Heart left ventricle (tissue), 16 donors: ENCODE results near the gene HDAC4. TPM values are rescaled to one million over a fixed set of nuclear protein-coding genes. Genes with fewer than 3 reads are reported as not detected.
"Not testable (repeated sequence)": the region's sequence is repeated elsewhere in the genome, so short reads cannot be mapped to it uniquely, and the experiment has no call there.

Source experiments
- ATAC-seq, 4 donors: fragments of 200-7000 bp; cut with Tn5 transposase; one replicate each; pipeline ENCODE4 v1.9.1; 2020 to 2022; ENCODE audit warnings: moderate library complexity in 4 of 4, mild to moderate bottlenecking in 3 of 4, moderate number of reproducible peaks in 1 of 4
- DNase-seq, 5 donors: peaks; one replicate each; pipeline ENCODE4 v3.0.0-alpha.2; 2020
- H3K27ac ChIP-seq, 12 donors: fragments of 200-600 bp; sonication (generic) in 4 of 12; one replicate each; pipeline versions ENCODE4 v1.5.0 to v1.8.0; 2016 to 2022; ENCODE audit warnings: mild to moderate bottlenecking in 2 of 12
- H3K27me3 ChIP-seq, 9 donors: fragments of 200-600 bp; sonication (generic) in 2 of 9; one replicate each; pipeline versions ENCODE4 v1.5.1 to v1.8.0; 2016 to 2022; ENCODE audit warnings: mild to moderate bottlenecking in 3 of 9
- H3K36me3 ChIP-seq, 9 donors: fragments of 200-600 bp; sonication (generic) in 2 of 9; one replicate each; pipeline versions ENCODE4 v1.5.0 to v1.8.0; 2018 to 2022; ENCODE audit warnings: mild to moderate bottlenecking in 2 of 9
- H3K4me1 ChIP-seq, 12 donors: fragments of 200-600 bp; sonication (generic) in 4 of 12; one replicate each; pipeline versions ENCODE4 v1.5.0 to v1.8.0; 2016 to 2022; ENCODE audit warnings: mild to moderate bottlenecking in 3 of 12
- H3K4me3 ChIP-seq, 12 donors: fragments of 200-600 bp; sonication (generic) in 4 of 12; one replicate each; pipeline versions ENCODE4 v1.5.0 to v1.8.0; 2017 to 2022; ENCODE audit warnings: mild to moderate bottlenecking in 9 of 12, moderate library complexity in 4 of 12
- H3K9me3 ChIP-seq, 12 donors: fragments of 200-600 bp; sonication (generic) in 4 of 12; one replicate each; pipeline versions ENCODE4 v1.5.0 to v1.8.0; 2016 to 2022; ENCODE audit warnings: mild to moderate bottlenecking in 1 of 12
- POLR2A ChIP-seq, 2 donors: fragments of 450-650 bp; IDR thresholded peaks; one replicate each; pipeline ENCODE4 v1.6.1; 2017; ENCODE audit warnings: antibody characterized with exemption in 2 of 2, mild to moderate bottlenecking in 2 of 2, moderate library complexity in 2 of 2
- WGBS, 4 donors: extraction: QIAGEN DNeasy Blood & Tissue Kit in 2 of 4; methylation state at CpG; one replicate each; pipeline versions ENCODE4 v1.1.5 to v1.1.7; 2013 to 2018; 5-methylcytosine and 5-hydroxymethylcytosine counted together
- intact Hi-C, 10 donors: fragments of 100-400 bp; cut with DNase I; formaldehyde crosslinking; loops; one replicate each; pipeline versions ENCODE4 v1.11.1 to v1.14.2; 2022
- polyA plus RNA-seq, 2 donors: library from polyadenylated mRNA; stranded (reverse); fragments of 200-250 nt; gene quantifications; one replicate each; pipeline ENCODE4 v1.2.3, GENCODE V29; 2013
- total RNA-seq, 9 donors: library from RNA; depleted of rRNA in 2 of 9; stranded (reverse); fragments of >200 nt in 2 of 9; fragmentation: NEBNext Ultra II Directional in 3 of 9; extraction: Animal tissue kit (Norgen Biotek cat#: 25700) in 3 of 9; gene quantifications; one replicate each; pipeline versions ENCODE4 v1.1.0 to v1.2.4, GENCODE V29; 2016 to 2023
- TF ChIP-seq, protein P1 (sequence below), 12 donors: fragments of 200-600 bp; sonication (generic) in 4 of 12; IDR thresholded peaks; one replicate each; pipeline versions ENCODE4 v1.5.0 to v1.8.0; 2018 to 2022; ENCODE audit warnings: antibody characterized with exemption in 12 of 12, mild to moderate bottlenecking in 5 of 12
- donor health status: ischemic (EF 13 %, LVEDD 7.1; RV severe dilation, severe dysfunction).
- donor health status: healthy with polysubstance abuse.
- donor health status: DM: no; HTN: yes; CAD: no.
- donor health status: DM: no; HTN: no; CAD: no.
- donor health status: ischemic (EF 25% LVEDD 6.9; RV normal size, moderate dysfunction).
- donor health status: ischemic (EF 25% LVEDD 5.7; RV mildly dilated, moderate dysfunction).
- donor health status: healthy.
- donor health status: DM: yes; HTN: yes; CAD: no.
- donor health status: ischemic (EF 35%, LVEDD 5.7; RV mildly dilated, moderate dysfunction).
- donor health status: nonischemic (EF 11% LVEDD 7.7; RV severe dilation, severe dysfunction).
- donor health status: DM: yes; HTN: yes; CAD: no.
- donor health status: PGD.
- donor health status: ischemic (EF 29% LVEDD 5.4; RV normal size, mild dysfunction).
- donor health status: nonischemic (EF 23%, LVEDD 6.1; RV moderate dilation, normal function).

Gene HDAC4
- total and polyA plus RNA-seq, 11 donors: 13.9 to 37.6 (median 27.5) TPM

GRCh38 chr2:239283961-239284795 lies 116.6 kb downstream of the HDAC4 start:
- ATAC-seq (peak in 3 of 4 donors; percentile 13 to 31 (median 16)), DNase-seq (peak in 2 of 5 donors; percentile 23 to 26)
- Histone ChIP-seq H3K36me3 (peaks cover 0 to 5% (median 0%) of the 10 kb centered on the region in 9 donors), H3K27ac (peak overlapping the region in 1 of 12 donors; percentile 34), H3K4me3 (no peak overlapping the region), H3K4me1 (peaks cover 0 to 69% (median 55%) of the 10 kb centered on the region in 12 donors), H3K27me3 (no peaks in the 10 kb centered on the region), H3K9me3 (no peaks in the 10 kb centered on the region)
- intact Hi-C loops: loop anchor here in 1 of 10 donors (10.0 kb wide), 1 partner anchor 111 kb away; no protein-coding TSS in a partner anchor
- 90 to 96% (median 92%) methylated on average over 18 to 31 of the region's 31 CpGs for WGBS, 4 donors
- no peak for TF ChIP-seq POLR2A (IDR thresholded peaks at IDR 0.05)
- TF ChIP-seq, protein P1, sequence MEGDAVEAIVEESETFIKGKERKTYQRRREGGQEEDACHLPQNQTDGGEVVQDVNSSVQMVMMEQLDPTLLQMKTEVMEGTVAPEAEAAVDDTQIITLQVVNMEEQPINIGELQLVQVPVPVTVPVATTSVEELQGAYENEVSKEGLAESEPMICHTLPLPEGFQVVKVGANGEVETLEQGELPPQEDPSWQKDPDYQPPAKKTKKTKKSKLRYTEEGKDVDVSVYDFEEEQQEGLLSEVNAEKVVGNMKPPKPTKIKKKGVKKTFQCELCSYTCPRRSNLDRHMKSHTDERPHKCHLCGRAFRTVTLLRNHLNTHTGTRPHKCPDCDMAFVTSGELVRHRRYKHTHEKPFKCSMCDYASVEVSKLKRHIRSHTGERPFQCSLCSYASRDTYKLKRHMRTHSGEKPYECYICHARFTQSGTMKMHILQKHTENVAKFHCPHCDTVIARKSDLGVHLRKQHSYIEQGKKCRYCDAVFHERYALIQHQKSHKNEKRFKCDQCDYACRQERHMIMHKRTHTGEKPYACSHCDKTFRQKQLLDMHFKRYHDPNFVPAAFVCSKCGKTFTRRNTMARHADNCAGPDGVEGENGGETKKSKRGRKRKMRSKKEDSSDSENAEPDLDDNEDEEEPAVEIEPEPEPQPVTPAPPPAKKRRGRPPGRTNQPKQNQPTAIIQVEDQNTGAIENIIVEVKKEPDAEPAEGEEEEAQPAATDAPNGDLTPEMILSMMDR (IDR thresholded peaks at IDR 0.05): peak in 1 of 12 donors; percentile 20

- DNase-seq (peak in 1 of 5 donors; percentile 8), ATAC-seq (no peak)
- no peak overlapping the region for H3K4me3 ChIP-seq
- H3K36me3 ChIP-seq: peaks cover 0 to 5% (median 0%) of the 10 kb centered on the region in 9 donors
- no peaks in the 10 kb centered on the region for H3K27me3 ChIP-seq
- 96 to 97% (median 96%) methylated on average over 29 of the region's 29 CpGs for WGBS, 4 donors
- intact Hi-C loops: loop anchor here in 1 of 10 donors (10.0 kb wide), 1 partner anchor 111 kb away; no protein-coding TSS in a partner anchor
- peaks cover 0 to 69% (median 53%) of the 10 kb centered on the region in 12 donors for H3K4me1 ChIP-seq
- H3K9me3 ChIP-seq: no peaks in the 10 kb centered on the region
- peak overlapping the region in 1 of 12 donors; percentile 34 for H3K27ac ChIP-seq
- no peak for TF ChIP-seq POLR2A (IDR thresholded peaks at IDR 0.05)
- TF ChIP-seq, protein P1 (IDR thresholded peaks at IDR 0.05): no peak
These were observed 117.4 kb downstream of the HDAC4 start for GRCh38 chr2:239283288-239283945.

DNA sequence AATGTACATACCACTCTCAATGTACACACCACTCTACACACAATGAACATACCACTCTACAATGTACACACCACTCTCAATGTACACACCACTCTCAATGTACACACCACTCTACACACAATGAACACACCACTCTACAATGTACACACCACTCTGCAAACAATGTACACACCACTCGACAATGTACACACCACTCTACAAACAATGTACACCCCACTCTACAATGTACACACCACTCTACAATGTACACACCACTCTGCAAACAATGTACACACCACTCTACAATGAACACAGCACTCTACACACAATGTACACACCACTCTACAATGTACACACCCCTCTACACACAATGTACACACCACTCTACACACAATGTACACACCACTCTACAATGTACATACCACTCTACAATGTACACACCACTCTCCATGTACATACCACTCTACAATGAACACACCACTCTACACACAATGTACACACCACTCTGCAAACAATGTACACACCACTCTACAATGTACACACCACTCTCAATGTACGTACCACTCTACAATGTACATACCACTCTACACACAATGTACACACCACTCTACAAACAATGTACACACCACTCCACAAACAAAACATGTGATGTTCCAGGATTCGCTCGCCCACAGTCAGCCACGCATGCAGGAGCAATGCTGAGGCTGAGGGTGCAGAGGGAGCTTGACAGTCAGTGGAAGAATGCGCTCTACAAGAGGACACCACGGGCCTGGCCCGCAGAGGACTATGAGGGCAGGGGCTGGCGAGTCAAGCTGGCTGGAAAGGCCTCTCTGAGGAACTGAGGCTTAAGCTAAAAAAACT lies 118.2 kb downstream of the HDAC4 start:
- Histone ChIP-seq H3K27me3 (no peaks in the 10 kb centered on the region), H3K4me1 (peaks cover 0 to 64% (median 47%) of the 10 kb centered on the region in 12 donors), H3K9me3 (no peaks in the 10 kb centered on the region), H3K27ac (peak overlapping the region in 1 of 12 donors; percentile 34), H3K4me3 (no peak overlapping the region), H3K36me3 (peaks cover 0 to 5% (median 0%) of the 10 kb centered on the region in 9 donors)
- WGBS, 4 donors: 95 to 98% (median 97%) methylated on average over 5 to 9 of the region's 9 CpGs
- TF ChIP-seq, protein P1 (IDR thresholded peaks at IDR 0.05): no peak
- TF ChIP-seq POLR2A (IDR thresholded peaks at IDR 0.05): no peak
- peak in 1 of 5 donors; percentile 18 for DNase-seq
- intact Hi-C loops: loop anchor here in 1 of 10 donors (10.0 kb wide), 1 partner anchor 112 kb away; no protein-coding TSS in a partner anchor
- ATAC-seq: no peak

DNA sequence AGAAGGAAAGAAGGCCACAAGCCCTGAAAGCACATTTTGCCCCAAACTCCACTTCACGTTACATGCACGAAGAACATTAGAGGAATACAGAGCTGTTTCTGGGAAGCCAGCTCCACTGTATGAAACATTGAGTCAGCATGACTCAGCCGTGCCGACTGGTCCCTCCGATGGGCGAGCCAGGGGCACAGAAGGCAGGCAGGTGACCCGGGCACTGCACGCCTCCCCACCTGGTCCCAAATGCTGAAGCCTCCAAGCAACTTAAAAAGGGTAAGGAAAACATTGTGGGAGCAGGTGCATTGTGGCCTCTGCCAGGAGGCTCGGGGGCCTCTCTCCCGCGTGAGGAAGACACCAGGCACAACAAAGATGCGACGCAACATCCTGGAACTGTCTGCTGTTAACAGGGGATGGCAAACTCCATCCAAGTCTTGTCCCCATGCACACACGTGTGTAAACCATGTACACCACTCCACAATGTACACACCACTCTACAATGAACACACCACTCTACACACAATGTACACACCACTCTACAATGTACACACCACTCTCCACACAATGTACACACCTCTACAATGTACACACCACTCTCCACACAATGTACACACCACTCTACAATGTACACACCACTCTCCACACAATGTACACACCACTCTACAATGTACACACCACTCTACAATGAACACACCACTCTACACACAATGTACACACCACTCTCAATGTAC lies 120.4 kb downstream of the HDAC4 start:
- H3K27ac ChIP-seq: peak overlapping the region in 6 of 12 donors; percentile 17 to 86 (median 54)
- not testable (repeated sequence) for H3K36me3 ChIP-seq, H3K9me3 ChIP-seq, H3K27me3 ChIP-seq, H3K4me3 ChIP-seq
- ATAC-seq (peak in 3 of 4 donors; percentile 25 to 41 (median 35)), DNase-seq (peak in 3 of 5 donors; percentile 30 to 65 (median 51))
- intact Hi-C loops: loop anchor here in 1 of 10 donors (10.0 kb wide), 1 partner anchor 114 kb away; no protein-coding TSS in a partner anchor
- 70 to 75% (median 73%) methylated on average over 14 of the region's 14 CpGs for WGBS, 4 donors
- H3K4me1 ChIP-seq: peaks cover 0 to 65% (median 42%) of the 10 kb centered on the region in 12 donors
